Heart left ventricle (tissue), 16 donors: ENCODE data around the gene LKAAEAR1. TPM values are rescaled to one million over a fixed set of nuclear protein-coding genes. Genes with fewer than 3 reads are reported as not detected.

Experiments
- ATAC-seq, 4 donors: fragments of 200-7000 bp; cut with Tn5 transposase; one replicate each; pipeline ENCODE4 v1.9.1; 2020 to 2022; ENCODE audit warnings: moderate library complexity in 4 of 4, mild to moderate bottlenecking in 3 of 4, moderate number of reproducible peaks in 1 of 4
- DNase-seq, 5 donors: peaks; one replicate each; pipeline ENCODE4 v3.0.0-alpha.2; 2020
- H3K27ac ChIP-seq, 12 donors: fragments of 200-600 bp; sonication (generic) in 4 of 12; one replicate each; pipeline versions ENCODE4 v1.5.0 to v1.8.0; 2016 to 2022; ENCODE audit warnings: mild to moderate bottlenecking in 2 of 12
- H3K27me3 ChIP-seq, 9 donors: fragments of 200-600 bp; sonication (generic) in 2 of 9; one replicate each; pipeline versions ENCODE4 v1.5.1 to v1.8.0; 2016 to 2022; ENCODE audit warnings: mild to moderate bottlenecking in 3 of 9
- H3K36me3 ChIP-seq, 9 donors: fragments of 200-600 bp; sonication (generic) in 2 of 9; one replicate each; pipeline versions ENCODE4 v1.5.0 to v1.8.0; 2018 to 2022; ENCODE audit warnings: mild to moderate bottlenecking in 2 of 9
- H3K4me1 ChIP-seq, 12 donors: fragments of 200-600 bp; sonication (generic) in 4 of 12; one replicate each; pipeline versions ENCODE4 v1.5.0 to v1.8.0; 2016 to 2022; ENCODE audit warnings: mild to moderate bottlenecking in 3 of 12
- H3K4me3 ChIP-seq, 12 donors: fragments of 200-600 bp; sonication (generic) in 4 of 12; one replicate each; pipeline versions ENCODE4 v1.5.0 to v1.8.0; 2017 to 2022; ENCODE audit warnings: mild to moderate bottlenecking in 9 of 12, moderate library complexity in 4 of 12
- H3K9me3 ChIP-seq, 12 donors: fragments of 200-600 bp; sonication (generic) in 4 of 12; one replicate each; pipeline versions ENCODE4 v1.5.0 to v1.8.0; 2016 to 2022; ENCODE audit warnings: mild to moderate bottlenecking in 1 of 12
- CTCF ChIP-seq, 12 donors: fragments of 200-600 bp; sonication (generic) in 4 of 12; IDR thresholded peaks; one replicate each; pipeline versions ENCODE4 v1.5.0 to v1.8.0; 2018 to 2022; ENCODE audit warnings: antibody characterized with exemption in 12 of 12, mild to moderate bottlenecking in 5 of 12
- POLR2A ChIP-seq, 2 donors: fragments of 450-650 bp; IDR thresholded peaks; one replicate each; pipeline ENCODE4 v1.6.1; 2017; ENCODE audit warnings: antibody characterized with exemption in 2 of 2, mild to moderate bottlenecking in 2 of 2, moderate library complexity in 2 of 2
- WGBS, 4 donors: extraction: QIAGEN DNeasy Blood & Tissue Kit in 2 of 4; methylation state at CpG; one replicate each; pipeline versions ENCODE4 v1.1.5 to v1.1.7; 2013 to 2018; 5-methylcytosine and 5-hydroxymethylcytosine counted together
- intact Hi-C, 10 donors: fragments of 100-400 bp; cut with DNase I; formaldehyde crosslinking; loops; one replicate each; pipeline versions ENCODE4 v1.11.1 to v1.14.2; 2022
- polyA plus RNA-seq, 2 donors: library from polyadenylated mRNA; stranded (reverse); fragments of 200-250 nt; gene quantifications; one replicate each; pipeline ENCODE4 v1.2.3, GENCODE V29; 2013
- total RNA-seq, 9 donors: library from RNA; depleted of rRNA in 2 of 9; stranded (reverse); fragments of >200 nt in 2 of 9; fragmentation: NEBNext Ultra II Directional in 3 of 9; extraction: Animal tissue kit (Norgen Biotek cat#: 25700) in 3 of 9; gene quantifications; one replicate each; pipeline versions ENCODE4 v1.1.0 to v1.2.4, GENCODE V29; 2016 to 2023
- donor health status: ischemic (EF 13 %, LVEDD 7.1; RV severe dilation, severe dysfunction).
- donor health status: healthy with polysubstance abuse.
- donor health status: DM: no; HTN: yes; CAD: no.
- donor health status: DM: no; HTN: no; CAD: no.
- donor health status: ischemic (EF 25% LVEDD 6.9; RV normal size, moderate dysfunction).
- donor health status: ischemic (EF 25% LVEDD 5.7; RV mildly dilated, moderate dysfunction).
- donor health status: healthy.
- donor health status: DM: yes; HTN: yes; CAD: no.
- donor health status: ischemic (EF 35%, LVEDD 5.7; RV mildly dilated, moderate dysfunction).
- donor health status: nonischemic (EF 11% LVEDD 7.7; RV severe dilation, severe dysfunction).
- donor health status: DM: yes; HTN: yes; CAD: no.
- donor health status: PGD.
- donor health status: ischemic (EF 29% LVEDD 5.4; RV normal size, mild dysfunction).
- donor health status: nonischemic (EF 23%, LVEDD 6.1; RV moderate dilation, normal function).

The LKAAEAR1 gene
- total and polyA plus RNA-seq, 11 donors: not detected

- Histone ChIP-seq H3K4me1 (no peaks in the 10 kb centered on the region), H3K9me3 (no peaks in the 10 kb centered on the region), H3K27me3 (peaks cover 0 to 15% (median 0%) of the 10 kb centered on the region in 9 donors), H3K4me3 (no peak overlapping the region), H3K36me3 (no peaks in the 10 kb centered on the region), H3K27ac (no peak overlapping the region)
- intact Hi-C loops: loop anchor here in 3 of 10 donors (10.0 kb wide), 1 partner anchor 76 kb away; the partner anchor contains the start of gene C20orf204 (in 3 of the 3)
- DNase-seq (peak in 1 of 5 donors; percentile 17), ATAC-seq (no peak)
- WGBS, 4 donors: 91 to 94% (median 93%) methylated on average over 9 to 10 of the region's 10 CpGs
- TF ChIP-seq CTCF (IDR thresholded peaks at IDR 0.05) (no peak), POLR2A (IDR thresholded peaks at IDR 0.05) (no peak)
These were observed 26.3 kb upstream of the LKAAEAR1 start for GRCh38 chr20:64110411-64111068.

- WGBS, 4 donors: 58 to 75% (median 75%) methylated on average over 9 to 16 of the region's 16 CpGs
- TF ChIP-seq CTCF (IDR thresholded peaks at IDR 0.05) (no peak), POLR2A (IDR thresholded peaks at IDR 0.05) (no peak)
These were observed 25.7 kb upstream of the LKAAEAR1 start for GRCh38 chr20:64109831-64110391.

GRCh38 chr20:64108731-64109681 is 24.8 kb upstream of the LKAAEAR1 start:
- DNase-seq (peak in 2 of 5 donors; percentile 15 to 18), ATAC-seq (no peak)
- 72 to 80% (median 77%) methylated on average over 20 to 26 of the region's 26 CpGs for WGBS, 4 donors
- TF ChIP-seq CTCF (IDR thresholded peaks at IDR 0.05): no peak
- no peak for TF ChIP-seq POLR2A (IDR thresholded peaks at IDR 0.05)
- H3K9me3 ChIP-seq: no peaks in the 10 kb centered on the region
- peaks cover 0 to 15% (median 0%) of the 10 kb centered on the region in 9 donors for H3K27me3 ChIP-seq
- no peak overlapping the region for H3K27ac ChIP-seq
- H3K4me3 ChIP-seq: no peak overlapping the region
- no peaks in the 10 kb centered on the region for H3K4me1 ChIP-seq
- no peaks in the 10 kb centered on the region for H3K36me3 ChIP-seq
- intact Hi-C loops: no loop called here

More at GRCh38 chr20:64109831-64110391, 25.7 kb upstream of the LKAAEAR1 start:
- Histone ChIP-seq H3K4me3 (no peak overlapping the region), H3K4me1 (no peaks in the 10 kb centered on the region), H3K27ac (no peak overlapping the region), H3K36me3 (no peaks in the 10 kb centered on the region), H3K27me3 (peaks cover 0 to 15% (median 0%) of the 10 kb centered on the region in 9 donors), H3K9me3 (no peaks in the 10 kb centered on the region)
- ATAC-seq: no peak
- intact Hi-C loops: loop anchor here in 3 of 10 donors (10.0 kb wide), 1 partner anchor 75 kb away; the partner anchor contains the start of gene C20orf204 (in 3 of the 3)
- peak in 2 of 5 donors; percentile 14 to 15 for DNase-seq
